ENCODE data around the gene RBKS.

- TF ChIP-seq CTCF (conservative IDR thresholded peaks at IDR 0.05 in 1 of 2, IDR thresholded peaks at IDR 0.05 in 1 of 2; ENCODE audit: low read depth in 1 of 2, low read length in 2 of 2) (no peak), EZH2 (IDR thresholded peaks at IDR 0.05; ENCODE audit: low read length, missing control alignments) (no peak)
These were observed 110.7 kb downstream of the RBKS start for GRCh38 chr2:27779417-27780055.
